HG02588 (cell line): ENCODE data around the gene RSF1.

Source experiments
- ATAC-seq: cut with Tn5 transposase; IDR thresholded peaks from one replicate; pipeline ENCODE4 v1.9.1; 2021; ENCODE audit warnings: mild to moderate bottlenecking, moderate library complexity; ENCODE audit not compliant: unreplicated experiment

Gene RSF1

DNA sequence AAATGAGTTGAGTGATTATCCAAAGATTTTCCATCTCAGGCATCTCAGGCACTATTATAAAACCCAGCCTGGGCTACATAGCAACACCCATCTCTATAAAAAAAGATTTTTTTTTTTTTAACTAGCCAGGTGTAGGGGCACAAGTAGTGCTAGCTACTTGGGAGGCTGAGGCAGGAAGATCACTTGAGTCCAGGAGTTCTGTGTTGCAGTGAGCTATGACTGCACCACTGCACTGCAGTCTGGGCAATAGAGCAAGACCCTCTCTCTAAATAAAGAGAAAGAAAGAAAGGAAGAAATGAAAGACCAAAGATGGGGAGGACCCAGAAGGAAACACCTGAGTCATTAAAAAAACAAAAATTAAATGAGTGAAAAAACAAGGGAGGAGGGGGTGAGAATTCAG is 14.1 kb downstream of the RSF1 start:
- no peak for ATAC-seq

DNA sequence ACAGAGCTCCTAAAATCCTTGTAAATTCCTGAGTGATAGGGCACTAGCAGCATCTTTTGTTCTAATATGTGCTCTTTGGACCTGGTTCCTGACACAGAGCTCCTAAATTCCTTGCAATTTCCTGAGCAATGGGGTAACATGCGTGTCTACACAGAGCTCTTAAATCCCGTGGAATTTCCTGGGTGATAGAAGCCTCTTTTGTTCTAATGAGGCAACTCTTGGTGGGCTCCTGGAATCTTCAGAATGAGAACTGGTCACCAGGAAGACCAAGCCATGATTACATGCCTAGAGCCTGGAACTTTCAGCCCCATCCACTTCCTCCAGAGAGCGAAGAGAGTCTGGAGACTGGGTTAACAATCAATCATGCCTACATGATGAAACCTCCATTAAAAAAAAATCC is 19.0 kb downstream of the RSF1 start:
- no peak for ATAC-seq

DNA sequence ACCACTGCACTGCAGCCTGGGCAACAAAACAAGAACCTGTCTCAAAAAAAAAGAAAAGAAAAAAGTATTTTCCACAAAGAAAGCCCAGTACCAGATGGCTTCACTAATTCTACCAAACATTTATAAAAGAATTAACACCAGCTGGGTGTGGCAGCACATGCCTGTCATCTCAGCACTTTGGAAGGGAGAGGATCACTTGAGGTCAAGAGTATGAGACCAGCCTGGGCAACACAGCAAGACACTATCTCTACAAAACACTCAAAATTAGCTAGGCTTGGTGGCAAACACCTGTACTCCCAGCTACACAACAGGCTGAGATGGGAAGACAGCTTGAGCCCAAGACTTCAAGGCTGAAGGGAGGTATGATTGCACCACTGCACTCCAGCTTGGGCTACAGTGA is 20.1 kb downstream of the RSF1 start:
- no peak for ATAC-seq

DNA sequence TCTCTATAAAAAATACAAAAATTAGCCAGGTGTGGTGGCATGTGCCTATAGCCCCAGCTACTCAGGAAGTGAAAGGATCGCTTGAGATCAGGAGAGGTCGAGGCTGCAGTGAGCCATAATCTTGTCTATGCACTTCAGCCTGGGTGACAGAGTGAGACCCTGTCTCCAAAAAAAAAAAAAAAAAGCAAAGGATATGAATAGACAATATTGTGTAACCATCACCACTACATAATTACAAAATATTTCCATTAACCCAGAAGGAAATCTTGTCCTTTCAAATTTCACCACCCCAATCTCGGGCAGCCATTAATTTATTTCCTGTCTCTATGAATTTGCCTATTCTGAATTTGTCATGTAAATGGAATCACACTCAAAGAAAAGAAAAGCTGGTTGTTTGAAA is 21.2 kb downstream of the RSF1 start:
- ATAC-seq: no peak

DNA sequence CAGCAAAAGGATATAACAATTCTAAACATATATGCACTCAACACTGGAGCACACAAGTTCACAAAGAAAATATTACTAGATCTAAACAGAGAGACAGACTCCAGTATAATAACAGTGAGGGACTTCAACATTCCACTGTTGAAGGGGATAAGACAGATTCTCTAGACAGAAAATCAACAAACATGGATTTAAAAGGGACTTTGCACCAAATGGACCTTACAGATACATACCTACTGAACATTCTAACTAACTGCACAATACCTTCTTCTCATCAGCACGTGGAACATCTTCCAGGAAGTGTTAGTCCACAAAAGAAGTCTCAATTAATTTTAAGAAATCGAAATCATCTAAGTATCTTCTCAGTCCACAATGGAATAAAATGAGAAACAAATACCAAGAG is 26.6 kb downstream of the RSF1 start:
- no peak for ATAC-seq

DNA sequence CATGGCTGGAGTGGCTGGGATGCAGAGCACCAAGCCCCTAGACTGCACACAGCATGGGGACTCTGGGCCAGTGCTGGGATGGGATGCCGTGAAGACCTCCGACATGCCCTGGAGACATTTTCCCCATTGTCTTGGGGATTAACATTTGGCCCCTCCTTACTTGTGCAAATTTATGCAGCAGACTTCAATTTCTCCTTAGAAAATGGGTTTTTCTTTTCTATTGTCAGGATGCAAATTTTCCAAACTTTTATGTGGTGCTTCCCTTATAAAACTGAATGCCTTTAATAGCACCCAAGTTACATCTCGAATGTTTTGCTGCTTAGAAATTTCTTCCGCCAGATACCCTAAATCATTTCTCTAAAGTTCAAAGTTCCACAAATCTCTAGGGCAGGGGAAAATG is 29.2 kb downstream of the RSF1 start:
- no peak for ATAC-seq

DNA sequence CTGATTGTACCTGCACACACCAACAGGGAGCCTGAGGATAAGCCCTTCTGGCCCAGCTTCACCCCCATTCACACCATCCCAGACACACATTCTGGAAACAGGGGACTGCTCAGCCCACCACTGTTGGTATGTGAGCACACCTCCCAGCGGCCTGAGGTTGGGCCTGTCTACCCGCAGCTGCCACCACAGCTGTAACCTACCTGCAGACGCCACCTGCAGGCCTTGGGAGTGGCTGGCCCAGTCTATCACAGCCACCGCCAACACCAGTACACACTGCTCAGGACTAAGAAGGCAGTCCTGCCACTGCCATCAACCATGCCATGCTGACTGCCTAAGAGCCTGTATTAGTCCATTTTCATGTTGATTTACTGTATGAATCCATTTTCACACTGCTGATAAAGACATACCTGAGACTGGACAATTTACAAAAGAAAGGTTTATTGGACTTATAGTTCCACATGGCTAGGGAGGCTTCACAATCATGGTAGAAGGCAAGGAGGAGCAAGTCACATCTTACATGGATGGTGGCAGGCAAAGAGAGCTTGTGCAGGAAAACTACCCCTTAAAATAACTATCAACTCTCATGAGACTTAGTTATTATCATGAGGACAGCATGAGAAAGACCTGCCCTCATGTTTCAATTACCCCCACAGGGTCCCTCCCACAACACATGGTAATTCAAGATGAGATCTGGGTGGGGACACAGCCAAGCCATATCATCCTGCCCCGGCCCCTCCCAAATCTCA is 30.6 kb downstream of the RSF1 start:
- ATAC-seq: no peak

DNA sequence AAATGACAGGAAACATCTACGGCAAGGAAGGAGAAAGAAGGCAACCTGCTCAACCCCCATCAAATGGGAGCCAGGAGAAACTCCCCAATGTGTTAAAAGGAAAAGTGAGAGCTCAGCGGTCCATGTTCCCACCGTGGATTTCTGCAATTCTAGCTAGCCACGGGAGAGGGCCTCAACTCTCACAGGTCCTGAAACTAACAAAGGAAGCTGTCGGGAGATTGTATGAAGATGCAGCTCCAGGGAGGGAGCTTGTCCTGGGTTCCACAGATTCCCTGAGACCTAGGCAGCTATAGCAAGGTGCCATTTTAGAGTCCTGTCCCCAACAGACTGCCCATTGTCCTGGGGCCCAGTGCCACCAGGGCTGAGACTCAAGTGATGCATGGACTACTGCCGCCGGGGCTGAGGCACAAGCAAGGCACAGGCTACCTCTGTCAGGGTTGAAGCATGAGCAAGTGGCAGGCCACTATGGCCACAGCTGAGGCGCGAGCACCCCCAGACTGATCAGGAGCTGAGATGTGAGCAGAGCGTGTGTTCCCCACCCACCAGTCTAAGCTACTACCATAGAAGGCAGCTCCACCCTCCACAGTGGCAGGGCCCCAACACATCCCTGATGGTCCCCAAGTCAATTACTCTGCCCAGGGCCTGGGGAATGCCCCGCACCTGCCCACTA is 31.3 kb downstream of the RSF1 start:
- no peak for ATAC-seq

DNA sequence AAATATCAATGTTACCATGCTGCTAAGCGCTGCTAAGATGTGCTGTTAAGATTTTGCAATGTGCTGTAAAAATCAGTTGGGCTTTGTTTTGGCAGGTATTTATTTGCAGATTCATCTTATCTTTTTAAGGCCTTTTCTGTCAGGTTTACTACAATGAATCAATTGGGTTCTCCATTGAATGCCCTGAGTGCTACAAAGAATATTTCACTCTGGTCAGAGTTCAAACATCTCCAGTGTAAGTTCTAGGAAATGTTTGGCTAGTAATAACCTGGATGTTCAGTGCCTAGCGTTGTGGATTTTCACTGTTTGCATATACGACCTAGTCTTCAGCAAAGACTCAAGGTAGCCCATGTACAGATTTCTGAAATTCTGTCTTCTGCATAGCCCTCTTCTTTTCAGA is 36.0 kb downstream of the RSF1 start:
- ATAC-seq: no peak

DNA sequence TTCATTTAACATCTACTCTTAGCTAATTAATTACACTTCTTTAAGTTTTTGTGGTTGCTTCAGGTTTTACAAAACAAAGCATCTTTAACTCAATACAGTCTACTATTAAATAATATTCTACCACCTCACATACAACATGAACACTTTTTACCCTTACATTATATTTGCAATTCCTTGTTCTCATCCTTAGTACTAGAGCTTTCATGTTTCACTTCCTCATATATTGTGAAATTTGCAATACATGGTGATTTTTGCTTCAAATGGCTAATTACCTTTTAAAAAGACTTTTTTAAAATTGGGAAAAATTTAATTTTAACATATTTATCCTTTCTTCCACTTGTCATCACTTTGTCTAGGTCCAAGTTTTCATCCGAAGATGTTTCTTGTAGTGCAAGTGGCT is 37.5 kb downstream of the RSF1 start:
- no peak for ATAC-seq

DNA sequence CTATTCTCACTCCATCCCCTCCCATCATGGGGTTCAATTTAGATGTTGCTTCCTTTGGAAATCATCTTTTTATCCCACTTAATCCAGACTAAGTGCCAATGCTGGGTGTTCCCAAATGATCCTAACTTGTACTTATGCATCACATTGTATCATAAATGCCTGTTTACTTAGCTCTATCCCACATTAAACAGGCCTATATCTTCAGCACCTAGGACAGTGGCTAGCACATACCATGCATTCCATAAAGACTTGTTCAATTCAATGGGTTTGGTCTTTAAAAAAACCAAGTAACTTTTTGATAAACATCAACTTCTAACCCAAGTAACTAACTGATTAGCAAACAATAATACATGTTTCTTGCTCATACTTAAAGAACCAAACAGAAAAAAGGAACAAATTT is 40.6 kb downstream of the RSF1 start:
- ATAC-seq: no peak

DNA sequence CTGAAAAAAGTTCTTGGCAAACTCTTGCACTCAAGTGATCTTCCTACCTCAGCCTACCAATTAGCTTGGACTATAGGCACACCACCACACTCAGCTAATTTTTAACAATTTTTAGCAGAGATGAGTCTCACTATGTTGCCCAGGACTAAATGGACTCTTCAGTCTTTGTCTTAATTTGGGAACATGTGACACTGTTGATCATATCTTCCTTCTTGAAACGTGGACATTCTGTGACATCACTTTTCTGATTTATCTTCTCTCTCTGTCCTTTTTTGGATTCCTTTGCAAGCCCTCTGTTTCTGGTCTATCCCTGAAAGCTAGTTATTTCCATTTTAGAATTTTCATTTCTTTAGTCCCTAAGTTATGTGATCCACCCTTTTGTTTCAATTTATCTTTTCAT is 42.0 kb downstream of the RSF1 start:
- ATAC-seq: no peak

DNA sequence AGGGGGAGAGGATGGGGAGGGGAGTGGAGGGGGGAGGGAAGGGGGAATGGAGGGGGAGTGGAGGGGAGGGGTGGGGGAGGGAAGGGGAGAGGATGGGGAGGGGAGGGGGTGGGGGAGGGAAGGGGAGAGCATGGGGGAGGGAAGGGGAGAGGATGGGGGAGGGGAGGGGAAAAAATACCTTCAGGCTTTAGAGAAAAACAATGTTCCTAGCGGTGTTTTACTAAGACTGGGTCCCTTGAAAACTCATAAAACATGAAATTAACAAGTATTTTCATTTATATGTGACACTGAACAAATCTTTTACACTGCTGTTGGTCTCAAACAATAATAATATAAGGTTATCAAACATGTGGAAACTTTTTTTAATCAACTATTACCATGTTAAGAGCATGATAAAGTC is 42.4 kb downstream of the RSF1 start:
- no peak for ATAC-seq

DNA sequence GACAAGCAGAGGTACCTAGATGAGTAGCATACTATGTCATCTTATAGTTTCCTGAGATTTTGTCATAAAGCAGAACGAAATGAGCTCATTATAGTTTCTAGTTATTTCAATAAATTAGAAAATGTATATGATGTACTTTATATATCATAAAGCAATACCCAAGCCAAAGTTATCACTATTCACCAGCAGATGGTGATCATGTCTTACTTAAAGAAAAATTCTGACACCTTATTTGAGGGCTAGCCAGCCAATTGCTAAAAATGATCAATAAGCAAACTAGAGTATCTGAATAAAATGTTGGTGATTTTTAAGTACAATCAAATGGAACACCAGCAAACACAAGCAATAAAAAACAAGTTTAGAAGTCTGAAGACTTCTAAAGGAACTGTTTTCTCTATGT is 44.1 kb downstream of the RSF1 start:
- ATAC-seq: no peak

DNA sequence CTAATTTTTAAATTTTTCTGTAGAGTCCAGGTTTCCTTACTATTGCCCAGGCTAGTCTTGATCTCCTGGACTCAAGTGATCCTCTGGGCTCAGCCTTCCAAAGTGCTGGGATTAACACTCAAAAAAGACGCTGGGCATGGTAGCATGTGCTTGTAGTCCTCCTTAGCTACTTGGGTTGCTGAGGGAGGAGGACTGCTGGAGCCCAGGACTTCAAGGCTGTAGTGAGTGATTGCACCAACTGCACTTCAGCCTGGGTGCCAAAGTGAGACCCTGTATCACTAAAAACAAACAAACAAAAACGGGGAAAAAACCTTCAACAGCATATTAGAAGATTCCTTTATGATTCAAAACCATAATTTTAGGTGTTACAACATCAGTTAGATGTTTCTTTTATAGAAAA is 44.6 kb downstream of the RSF1 start:
- ATAC-seq: no peak

DNA sequence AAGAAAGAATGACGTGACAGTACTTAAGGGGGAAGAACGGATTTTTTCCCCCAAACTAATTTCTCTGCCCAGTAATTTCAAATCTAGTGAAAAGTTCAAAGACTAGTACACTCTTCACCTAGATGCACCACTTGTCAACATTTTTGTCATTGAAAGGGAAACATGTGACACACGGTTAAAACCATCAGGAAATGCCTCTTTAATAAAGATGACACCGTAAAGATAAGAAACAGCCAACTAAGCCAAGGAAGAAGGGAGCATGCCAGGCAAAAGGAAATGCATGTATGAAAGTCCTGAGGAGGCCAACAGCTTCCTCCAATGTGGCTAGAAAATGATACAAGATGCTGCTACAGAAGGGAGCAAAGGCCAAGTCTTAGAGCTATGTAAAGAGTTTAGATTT is 49.4 kb downstream of the RSF1 start:
- ATAC-seq: no peak

DNA sequence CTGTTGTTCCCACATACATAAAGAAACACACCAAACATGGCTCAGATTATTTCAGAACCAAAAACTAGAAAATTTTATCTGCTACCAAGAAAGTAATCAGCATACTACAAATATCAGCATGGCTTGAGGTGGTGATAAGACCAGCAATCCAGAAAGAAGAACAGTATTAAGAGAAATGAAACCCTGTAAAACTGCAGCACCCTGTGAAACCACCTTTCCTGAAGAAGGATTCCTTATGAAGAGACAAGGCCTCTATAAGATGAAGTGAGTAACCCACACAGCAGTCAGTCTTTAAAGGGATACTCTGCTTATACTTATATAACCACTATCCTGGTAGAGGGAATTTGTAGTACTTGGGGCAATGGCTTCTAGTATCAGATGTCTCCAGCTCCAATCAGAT is 49.9 kb downstream of the RSF1 start:
- no peak for ATAC-seq

DNA sequence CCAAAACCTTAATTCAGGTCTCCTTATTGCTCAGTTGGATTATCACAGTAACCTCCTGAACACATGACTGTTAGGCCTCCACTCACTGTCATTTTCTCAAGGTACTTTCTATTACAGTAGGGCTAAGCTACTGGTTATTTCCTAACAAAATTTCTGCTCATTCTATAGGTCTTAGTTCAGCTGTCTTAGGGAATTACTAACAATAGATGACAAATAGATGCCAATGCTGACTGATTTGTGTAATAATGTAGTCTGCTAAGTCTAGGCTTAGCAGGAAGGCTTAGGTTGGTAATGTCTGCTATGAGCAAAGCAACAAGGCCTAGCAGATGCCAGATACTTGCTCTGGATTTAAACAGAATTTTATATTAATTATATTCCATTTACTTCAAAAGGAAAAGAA is 58.1 kb downstream of the RSF1 start:
- ATAC-seq: no peak

DNA sequence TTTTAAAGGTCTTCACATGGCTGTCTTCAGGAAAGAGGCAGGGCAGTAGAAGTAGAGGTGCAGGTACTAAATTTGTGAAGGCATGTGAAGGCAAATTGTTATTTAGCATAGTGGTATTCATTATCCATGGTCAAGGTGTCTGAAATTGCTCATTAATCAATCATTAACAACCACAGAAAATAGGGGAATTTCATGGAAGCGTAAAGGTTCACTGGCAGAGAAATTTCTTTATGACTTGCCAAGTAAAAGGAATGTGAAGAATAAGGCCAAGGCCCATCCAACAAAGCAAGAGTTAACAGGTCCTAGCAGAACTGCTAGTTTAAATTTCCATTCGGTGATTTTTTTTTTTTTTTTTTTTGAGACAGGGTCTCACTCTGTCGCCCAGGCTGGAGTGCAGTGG is 59.0 kb downstream of the RSF1 start:
- no peak for ATAC-seq

DNA sequence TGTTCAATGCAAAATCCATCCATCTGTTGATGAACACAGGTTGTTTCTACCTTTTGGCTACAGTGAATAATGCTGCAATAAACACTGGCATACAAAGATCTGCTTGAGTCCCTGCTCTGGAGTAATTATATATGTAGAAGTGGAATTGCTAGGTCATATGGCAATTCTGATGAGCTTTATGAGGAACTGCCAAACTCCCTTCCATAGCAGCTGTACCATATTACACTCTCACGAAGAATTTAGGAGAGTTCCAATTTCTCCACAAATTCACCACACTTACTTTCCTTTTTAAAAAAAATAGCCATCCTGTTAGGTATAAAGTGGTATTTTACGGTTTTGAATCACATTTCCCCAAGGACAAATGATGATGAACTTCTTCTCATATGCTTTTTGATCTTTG is 62.2 kb downstream of the RSF1 start:
- ATAC-seq: no peak

DNA sequence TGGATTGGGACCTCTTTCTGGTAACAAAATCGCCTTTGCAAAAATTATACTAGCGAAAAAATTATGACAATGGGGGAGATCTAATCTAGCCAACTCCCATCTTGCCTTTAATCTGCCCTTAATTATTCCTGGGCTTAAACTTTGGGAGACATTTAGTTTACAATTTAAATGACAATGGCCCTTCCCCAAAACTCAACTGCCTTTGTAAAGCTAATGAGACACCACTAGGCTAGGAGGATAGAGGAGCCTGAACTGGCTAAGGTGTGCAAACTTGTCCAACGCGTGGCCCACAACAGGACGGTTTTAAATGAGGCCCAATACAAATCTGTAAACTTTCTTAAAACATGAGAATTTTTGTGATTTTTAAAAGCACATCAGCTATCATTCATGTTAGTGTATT is 67.3 kb downstream of the RSF1 start:
- ATAC-seq: no peak

DNA sequence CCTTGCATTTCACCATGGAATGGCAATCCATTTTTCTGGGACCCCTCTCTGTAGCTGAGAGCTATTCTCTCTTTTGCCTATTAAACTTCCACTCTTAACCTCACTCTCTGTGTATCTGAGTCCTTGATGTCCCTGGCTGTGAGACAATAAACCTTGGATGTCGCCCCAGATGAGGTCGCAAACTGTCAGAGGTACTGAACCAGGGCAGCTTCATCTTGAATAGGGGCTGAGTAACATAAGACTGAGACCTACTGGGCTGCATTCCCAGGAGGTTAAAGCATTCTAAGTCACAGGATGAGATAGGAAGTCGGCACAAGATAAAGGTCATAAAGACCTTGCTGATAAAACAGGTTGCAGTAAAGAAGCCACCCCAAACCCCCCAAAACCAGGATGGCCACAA is 68.0 kb downstream of the RSF1 start:
- no peak for ATAC-seq
